Measurements from ENCODE around the gene PI4K2A. TPM values are rescaled to one million over a fixed set of nuclear protein-coding genes. Genes with fewer than 3 reads are reported as not detected.

Gene PI4K2A
- total RNA-seq, 1 experiment from 2014 or later, result 23.5 TPM

DNA sequence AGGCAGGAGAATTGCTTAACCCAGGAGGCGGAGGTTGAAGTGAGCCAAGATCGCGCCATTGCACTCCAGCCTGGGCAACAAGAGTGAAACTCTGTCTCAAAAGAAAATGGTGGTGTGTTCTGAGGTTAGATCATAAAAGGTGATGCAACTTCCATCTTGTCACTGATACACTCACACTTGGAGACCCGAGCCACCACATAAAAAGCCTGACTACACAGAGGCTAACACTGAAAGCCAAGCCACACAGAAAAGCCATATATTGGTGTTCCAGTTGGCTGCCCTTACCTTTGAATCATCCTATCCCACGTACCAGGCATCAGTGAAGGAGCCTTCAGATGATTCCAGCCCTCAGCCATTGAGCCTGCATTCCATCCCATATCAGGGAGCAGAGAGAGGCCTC is 11.2 kb upstream of the PI4K2A start:
- TF ChIP-seq, protein P1, sequence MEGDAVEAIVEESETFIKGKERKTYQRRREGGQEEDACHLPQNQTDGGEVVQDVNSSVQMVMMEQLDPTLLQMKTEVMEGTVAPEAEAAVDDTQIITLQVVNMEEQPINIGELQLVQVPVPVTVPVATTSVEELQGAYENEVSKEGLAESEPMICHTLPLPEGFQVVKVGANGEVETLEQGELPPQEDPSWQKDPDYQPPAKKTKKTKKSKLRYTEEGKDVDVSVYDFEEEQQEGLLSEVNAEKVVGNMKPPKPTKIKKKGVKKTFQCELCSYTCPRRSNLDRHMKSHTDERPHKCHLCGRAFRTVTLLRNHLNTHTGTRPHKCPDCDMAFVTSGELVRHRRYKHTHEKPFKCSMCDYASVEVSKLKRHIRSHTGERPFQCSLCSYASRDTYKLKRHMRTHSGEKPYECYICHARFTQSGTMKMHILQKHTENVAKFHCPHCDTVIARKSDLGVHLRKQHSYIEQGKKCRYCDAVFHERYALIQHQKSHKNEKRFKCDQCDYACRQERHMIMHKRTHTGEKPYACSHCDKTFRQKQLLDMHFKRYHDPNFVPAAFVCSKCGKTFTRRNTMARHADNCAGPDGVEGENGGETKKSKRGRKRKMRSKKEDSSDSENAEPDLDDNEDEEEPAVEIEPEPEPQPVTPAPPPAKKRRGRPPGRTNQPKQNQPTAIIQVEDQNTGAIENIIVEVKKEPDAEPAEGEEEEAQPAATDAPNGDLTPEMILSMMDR (IDR thresholded peaks at IDR 0.05; ENCODE audit: unreplicated experiment), result no peak
- Mint-ChIP-seq H3K9me3 (ENCODE audit: unreplicated experiment) (no peaks in the 10 kb centered on the region), H3K27ac (ENCODE audit: low read depth, unreplicated experiment) (no peak overlapping the region), H3K4me1 (ENCODE audit: insufficient read depth, unreplicated experiment) (no peaks in the 10 kb centered on the region), H3K4me3 (ENCODE audit: unreplicated experiment) (no peak overlapping the region), H3K36me3 (ENCODE audit: insufficient read depth, unreplicated experiment) (no peaks in the 10 kb centered on the region), H3K27me3 (ENCODE audit: insufficient read depth, unreplicated experiment) (no peaks in the 10 kb centered on the region)
- no peak for DNase-seq (ENCODE audit: unreplicated experiment)
- no TSS peak for BruUV-seq (replicated peaks)
- intact Hi-C loops (cut with micrococcal nuclease), result no loop called here
- CTCF ChIA-PET, result interaction anchor here (1.1 to 1.5 kb wide), 2 partner anchors 50 to 62 kb away, joined by 3 to 4 read pairs; no protein-coding TSS in a partner anchor
- POLR2A ChIA-PET, result interaction anchor here (1.5 kb wide), 1 partner anchor 11 kb away, joined by 5 read pairs; no protein-coding TSS in a partner anchor

DNA sequence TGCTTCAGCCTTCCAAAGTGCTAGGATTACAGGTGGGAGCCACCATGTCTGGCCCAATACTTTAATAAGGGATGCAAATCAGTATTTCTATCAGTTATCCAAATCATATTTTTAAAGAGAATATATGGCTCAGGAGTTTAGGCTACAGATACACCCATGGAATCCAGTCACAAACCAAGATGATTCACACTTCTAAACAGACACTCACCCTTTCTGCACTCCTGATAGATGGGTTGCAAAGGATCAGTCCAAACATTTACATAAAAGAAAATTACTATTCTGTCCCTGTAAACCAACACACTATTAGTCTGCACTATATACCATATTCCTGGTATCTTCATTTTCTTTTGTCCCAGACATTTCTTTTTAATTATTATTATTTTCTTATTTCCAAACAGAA is 9.4 kb upstream of the PI4K2A start:
- intact Hi-C loops (cut with micrococcal nuclease), result no loop called here
- H3K36me3 Mint-ChIP-seq (ENCODE audit: insufficient read depth, unreplicated experiment), result no peaks in the 10 kb centered on the region
- DNase-seq (ENCODE audit: unreplicated experiment), result no peak
- H3K27me3 Mint-ChIP-seq (ENCODE audit: insufficient read depth, unreplicated experiment), result no peaks in the 10 kb centered on the region
- TF ChIP-seq, protein P1 (IDR thresholded peaks at IDR 0.05; ENCODE audit: unreplicated experiment), result no peak
- ChIA-PET CTCF (interaction anchor here (0.7 to 2.3 kb wide), 5 partner anchors 10 to 70 kb away, joined by 3 to 16 read pairs (median 3); no protein-coding TSS in a partner anchor), POLR2A (no interaction called here)
- no peak overlapping the region for H3K27ac Mint-ChIP-seq (ENCODE audit: low read depth, unreplicated experiment)
- H3K4me3 Mint-ChIP-seq (ENCODE audit: unreplicated experiment), result no peak overlapping the region
- TSS peak; percentile 15 for BruUV-seq (replicated peaks)
- no peaks in the 10 kb centered on the region for H3K4me1 Mint-ChIP-seq (ENCODE audit: insufficient read depth, unreplicated experiment)
- H3K9me3 Mint-ChIP-seq (ENCODE audit: unreplicated experiment), result no peaks in the 10 kb centered on the region

GRCh38 chr10:97632949-97633884 is 7.3 kb upstream of the PI4K2A start, which contains the start of gene MORN4:
TSS of gene MORN4 (minus strand) at chr10:97633500. CDS start at chr10:97619653, 13,847 bp downstream.
- peak within 1 kb of the TSS; percentile 93 for H3K27ac Mint-ChIP-seq (ENCODE audit: low read depth, unreplicated experiment)

More at GRCh38 chr10:97632949-97633884, 7.3 kb upstream of the PI4K2A start, which contains the start of gene MORN4:
- CTCF ChIA-PET, result interaction anchor here (0.8 kb wide), 1 partner anchor 59 kb away, joined by 3 read pairs; no protein-coding TSS in a partner anchor
- peaks cover under 1% of the 10 kb centered on the region for H3K4me1 Mint-ChIP-seq (ENCODE audit: insufficient read depth, unreplicated experiment)
- DNase-seq (ENCODE audit: unreplicated experiment), result peak; percentile 92
- TF ChIP-seq, protein P1 (IDR thresholded peaks at IDR 0.05; ENCODE audit: unreplicated experiment), result no peak
- POLR2A ChIA-PET, result interaction anchor here (0.6 to 1.6 kb wide), 11 partner anchors 11 to 877 kb away, joined by 3 to 8 read pairs (median 3); no protein-coding TSS in a partner anchor
- no TSS peak for BruUV-seq (replicated peaks)
- H3K27me3 Mint-ChIP-seq (ENCODE audit: insufficient read depth, unreplicated experiment), result no peaks in the 10 kb centered on the region
- no peaks in the 10 kb centered on the region for H3K9me3 Mint-ChIP-seq (ENCODE audit: unreplicated experiment)
- intact Hi-C loops (cut with micrococcal nuclease), result no loop called here
- H3K4me3 Mint-ChIP-seq (ENCODE audit: unreplicated experiment), result peak within 1 kb of the TSS; percentile 84
- H3K36me3 Mint-ChIP-seq (ENCODE audit: insufficient read depth, unreplicated experiment), result no peaks in the 10 kb centered on the region

All from MCF 10A (cell line).